Measurements from ENCODE around the gene ARL1.

Gene ARL1

DNA sequence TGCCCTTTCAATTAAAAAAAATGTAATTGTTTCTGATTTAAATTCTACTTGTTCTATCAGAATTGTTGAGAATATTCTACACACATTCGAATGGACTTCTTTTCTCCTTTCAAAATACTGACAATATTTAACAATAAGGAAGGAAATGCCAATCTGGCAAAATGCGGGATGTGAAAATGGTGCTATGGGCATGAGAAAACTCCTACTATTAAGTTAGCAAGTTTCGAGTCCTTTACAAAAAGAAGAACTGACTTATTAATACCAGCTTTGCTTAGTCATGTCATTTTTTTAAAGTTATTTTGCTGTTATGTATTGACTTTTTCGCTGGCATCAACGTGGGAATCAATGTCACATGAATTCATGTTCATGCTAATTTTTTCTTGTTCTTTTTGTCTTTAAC lies 31.7 kb upstream of the ARL1 start:
- TF ChIP-seq CREB1 (IDR thresholded peaks at IDR 0.05; ENCODE audit: low read depth): no peak
- no peak for TF ChIP-seq TAF1 (IDR thresholded peaks at IDR 0.05; ENCODE audit: low read depth)
- no peak for TF ChIP-seq TCF12 (IDR thresholded peaks at IDR 0.05; ENCODE audit: low read depth)
- TF ChIP-seq EGR1 (IDR thresholded peaks at IDR 0.05): no peak
- no peak for TF ChIP-seq CEBPB (IDR thresholded peaks at IDR 0.05)
- TF ChIP-seq, protein P1, sequence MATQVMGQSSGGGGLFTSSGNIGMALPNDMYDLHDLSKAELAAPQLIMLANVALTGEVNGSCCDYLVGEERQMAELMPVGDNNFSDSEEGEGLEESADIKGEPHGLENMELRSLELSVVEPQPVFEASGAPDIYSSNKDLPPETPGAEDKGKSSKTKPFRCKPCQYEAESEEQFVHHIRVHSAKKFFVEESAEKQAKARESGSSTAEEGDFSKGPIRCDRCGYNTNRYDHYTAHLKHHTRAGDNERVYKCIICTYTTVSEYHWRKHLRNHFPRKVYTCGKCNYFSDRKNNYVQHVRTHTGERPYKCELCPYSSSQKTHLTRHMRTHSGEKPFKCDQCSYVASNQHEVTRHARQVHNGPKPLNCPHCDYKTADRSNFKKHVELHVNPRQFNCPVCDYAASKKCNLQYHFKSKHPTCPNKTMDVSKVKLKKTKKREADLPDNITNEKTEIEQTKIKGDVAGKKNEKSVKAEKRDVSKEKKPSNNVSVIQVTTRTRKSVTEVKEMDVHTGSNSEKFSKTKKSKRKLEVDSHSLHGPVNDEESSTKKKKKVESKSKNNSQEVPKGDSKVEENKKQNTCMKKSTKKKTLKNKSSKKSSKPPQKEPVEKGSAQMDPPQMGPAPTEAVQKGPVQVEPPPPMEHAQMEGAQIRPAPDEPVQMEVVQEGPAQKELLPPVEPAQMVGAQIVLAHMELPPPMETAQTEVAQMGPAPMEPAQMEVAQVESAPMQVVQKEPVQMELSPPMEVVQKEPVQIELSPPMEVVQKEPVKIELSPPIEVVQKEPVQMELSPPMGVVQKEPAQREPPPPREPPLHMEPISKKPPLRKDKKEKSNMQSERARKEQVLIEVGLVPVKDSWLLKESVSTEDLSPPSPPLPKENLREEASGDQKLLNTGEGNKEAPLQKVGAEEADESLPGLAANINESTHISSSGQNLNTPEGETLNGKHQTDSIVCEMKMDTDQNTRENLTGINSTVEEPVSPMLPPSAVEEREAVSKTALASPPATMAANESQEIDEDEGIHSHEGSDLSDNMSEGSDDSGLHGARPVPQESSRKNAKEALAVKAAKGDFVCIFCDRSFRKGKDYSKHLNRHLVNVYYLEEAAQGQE (IDR thresholded peaks at IDR 0.05; ENCODE audit: low read depth): no peak
- TF ChIP-seq TEAD4 (IDR thresholded peaks at IDR 0.05): no peak
- no peak for TF ChIP-seq RAD21 (IDR thresholded peaks at IDR 0.05; ENCODE audit: low read depth)
- no peak for TF ChIP-seq NFIC (IDR thresholded peaks at IDR 0.05)
- TF ChIP-seq FOXM1 (IDR thresholded peaks at IDR 0.05; ENCODE audit: borderline replicate concordance, low read depth): no peak
- TF ChIP-seq ZBTB7A (IDR thresholded peaks at IDR 0.05; ENCODE audit: low read depth): no peak
- no peak for TF ChIP-seq YY1 (IDR thresholded peaks at IDR 0.05; ENCODE audit: low read depth)

DNA sequence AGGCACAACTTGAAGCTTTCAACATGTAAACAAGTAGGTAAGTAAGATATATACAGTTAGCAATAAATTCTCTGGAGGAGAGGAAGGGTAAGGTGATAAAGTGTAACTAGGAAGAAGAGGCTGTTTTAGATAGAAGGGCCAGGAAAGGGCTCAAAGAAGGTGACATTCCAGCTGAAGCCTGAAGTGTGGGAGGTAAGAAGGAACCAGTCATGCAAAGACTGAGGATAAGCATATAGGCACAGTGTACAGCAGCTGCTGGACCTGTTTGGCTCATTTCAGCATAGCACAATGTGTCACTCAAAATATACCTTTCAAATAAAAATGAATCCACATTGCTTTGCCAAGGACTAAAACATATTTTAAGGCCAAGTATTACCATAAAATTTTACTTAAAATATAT lies 28.6 kb upstream of the ARL1 start:
- TF ChIP-seq YY1 (IDR thresholded peaks at IDR 0.05; ENCODE audit: low read depth) (no peak), ZBTB7A (IDR thresholded peaks at IDR 0.05; ENCODE audit: low read depth) (no peak), TEAD4 (IDR thresholded peaks at IDR 0.05) (no peak)

DNA sequence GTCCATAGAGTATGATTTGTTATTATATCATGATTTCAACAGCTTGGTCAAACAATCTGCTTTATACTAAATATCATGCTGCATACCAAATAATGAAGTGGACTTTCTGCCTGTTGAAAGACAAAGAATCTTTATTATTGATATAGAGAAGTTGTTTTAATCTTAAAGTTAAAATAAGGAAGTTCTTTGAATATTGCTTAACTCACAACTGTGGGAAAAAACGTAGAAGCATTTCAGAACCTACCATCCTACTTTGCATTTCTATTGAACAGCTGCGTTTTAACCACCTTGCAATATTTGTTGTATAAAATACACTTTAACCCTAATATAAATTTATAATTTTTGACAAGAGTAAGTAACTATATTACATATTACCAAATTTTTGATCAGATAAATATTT lies 22.9 kb upstream of the ARL1 start:
- no peak for TF ChIP-seq ZBTB7A (IDR thresholded peaks at IDR 0.05; ENCODE audit: low read depth)
- no peak for TF ChIP-seq CREB1 (IDR thresholded peaks at IDR 0.05; ENCODE audit: low read depth)
- no peak for TF ChIP-seq YY1 (IDR thresholded peaks at IDR 0.05; ENCODE audit: low read depth)
- TF ChIP-seq, protein P2, sequence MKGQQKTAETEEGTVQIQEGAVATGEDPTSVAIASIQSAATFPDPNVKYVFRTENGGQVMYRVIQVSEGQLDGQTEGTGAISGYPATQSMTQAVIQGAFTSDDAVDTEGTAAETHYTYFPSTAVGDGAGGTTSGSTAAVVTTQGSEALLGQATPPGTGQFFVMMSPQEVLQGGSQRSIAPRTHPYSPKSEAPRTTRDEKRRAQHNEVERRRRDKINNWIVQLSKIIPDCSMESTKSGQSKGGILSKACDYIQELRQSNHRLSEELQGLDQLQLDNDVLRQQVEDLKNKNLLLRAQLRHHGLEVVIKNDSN (IDR thresholded peaks at IDR 0.05): no peak
- no peak for TF ChIP-seq EGR1 (IDR thresholded peaks at IDR 0.05)
- no peak for TF ChIP-seq RAD21 (IDR thresholded peaks at IDR 0.05; ENCODE audit: low read depth)
- no peak for TF ChIP-seq TCF12 (IDR thresholded peaks at IDR 0.05; ENCODE audit: low read depth)
- no peak for TF ChIP-seq NFIC (IDR thresholded peaks at IDR 0.05)
- TF ChIP-seq FOXM1 (IDR thresholded peaks at IDR 0.05; ENCODE audit: borderline replicate concordance, low read depth): no peak
- TF ChIP-seq, protein P3, sequence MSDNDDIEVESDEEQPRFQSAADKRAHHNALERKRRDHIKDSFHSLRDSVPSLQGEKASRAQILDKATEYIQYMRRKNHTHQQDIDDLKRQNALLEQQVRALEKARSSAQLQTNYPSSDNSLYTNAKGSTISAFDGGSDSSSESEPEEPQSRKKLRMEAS (IDR thresholded peaks at IDR 0.05): no peak
- TF ChIP-seq CEBPB (IDR thresholded peaks at IDR 0.05): no peak
- TF ChIP-seq EP300 (IDR thresholded peaks at IDR 0.05; ENCODE audit: borderline replicate concordance): no peak
- TF ChIP-seq TEAD4 (IDR thresholded peaks at IDR 0.05): no peak
- TF ChIP-seq, protein P1 (IDR thresholded peaks at IDR 0.05; ENCODE audit: low read depth): no peak
- TF ChIP-seq TAF1 (IDR thresholded peaks at IDR 0.05; ENCODE audit: low read depth): no peak

DNA sequence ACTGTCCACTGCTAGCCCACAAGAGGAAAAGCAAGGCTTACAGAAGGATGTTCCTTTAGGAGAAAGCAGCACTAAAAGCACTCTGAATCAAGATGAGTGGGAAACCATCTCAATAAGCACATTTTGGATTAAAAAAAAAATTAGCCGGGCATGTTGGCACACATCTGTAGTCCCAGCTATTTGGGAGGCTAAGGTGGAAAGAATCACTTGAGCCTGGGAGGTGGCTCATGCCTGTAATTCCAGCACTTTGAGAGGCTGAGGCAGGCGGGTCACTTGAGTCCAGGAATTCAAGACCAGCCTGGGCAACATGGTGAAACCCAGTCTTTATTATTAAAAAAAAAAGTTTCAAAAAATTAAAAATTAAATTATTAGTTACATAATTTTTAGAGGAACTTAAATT lies 17.0 kb upstream of the ARL1 start:
- TF ChIP-seq NFIC (IDR thresholded peaks at IDR 0.05) (no peak), YY1 (IDR thresholded peaks at IDR 0.05; ENCODE audit: low read depth) (no peak), ZBTB7A (IDR thresholded peaks at IDR 0.05; ENCODE audit: low read depth) (no peak), CEBPB (IDR thresholded peaks at IDR 0.05) (no peak), TCF12 (IDR thresholded peaks at IDR 0.05; ENCODE audit: low read depth) (no peak), EGR1 (IDR thresholded peaks at IDR 0.05) (no peak), EP300 (IDR thresholded peaks at IDR 0.05; ENCODE audit: borderline replicate concordance) (no peak)
- TF ChIP-seq, protein P1 (IDR thresholded peaks at IDR 0.05; ENCODE audit: low read depth): no peak
- TF ChIP-seq, protein P2 (IDR thresholded peaks at IDR 0.05): no peak
- TF ChIP-seq, protein P3 (IDR thresholded peaks at IDR 0.05): no peak

DNA sequence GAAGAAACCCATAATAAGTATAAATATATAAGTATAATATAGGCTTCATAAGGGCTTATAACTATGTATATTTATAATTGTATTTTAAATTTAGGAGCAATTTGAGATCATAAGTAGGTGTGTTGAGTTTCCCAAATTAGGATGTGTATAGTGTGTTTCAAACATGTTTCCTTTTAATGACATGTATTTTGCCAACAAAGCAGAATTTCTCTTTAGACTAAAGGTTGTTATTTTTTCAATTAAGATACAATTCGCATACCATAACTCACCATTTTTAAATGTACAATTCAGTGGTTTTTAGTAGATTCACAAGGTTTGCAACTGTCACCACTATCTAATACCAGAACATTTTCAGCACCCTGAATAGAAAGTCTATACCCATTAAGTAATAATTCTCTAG lies 7.7 kb upstream of the ARL1 start:
- TF ChIP-seq FOXM1 (IDR thresholded peaks at IDR 0.05; ENCODE audit: borderline replicate concordance, low read depth) (no peak), TAF1 (IDR thresholded peaks at IDR 0.05; ENCODE audit: low read depth) (no peak), CEBPB (IDR thresholded peaks at IDR 0.05) (no peak), CREB1 (IDR thresholded peaks at IDR 0.05; ENCODE audit: low read depth) (no peak), EGR1 (IDR thresholded peaks at IDR 0.05) (no peak), RAD21 (IDR thresholded peaks at IDR 0.05; ENCODE audit: low read depth) (no peak), YY1 (IDR thresholded peaks at IDR 0.05; ENCODE audit: low read depth) (no peak)
- TF ChIP-seq, protein P3 (IDR thresholded peaks at IDR 0.05): no peak
- TF ChIP-seq, protein P2 (IDR thresholded peaks at IDR 0.05): no peak
- TF ChIP-seq, protein P1 (IDR thresholded peaks at IDR 0.05; ENCODE audit: low read depth): no peak

Data from Ishikawa (cell line).